Measurements from ENCODE around the gene PPIP5K1.

PPIP5K1 gene

GRCh38 chr15:43516801-43517353 lies 73.1 kb downstream of the PPIP5K1 start:
- DNase-seq: no peak

DNA sequence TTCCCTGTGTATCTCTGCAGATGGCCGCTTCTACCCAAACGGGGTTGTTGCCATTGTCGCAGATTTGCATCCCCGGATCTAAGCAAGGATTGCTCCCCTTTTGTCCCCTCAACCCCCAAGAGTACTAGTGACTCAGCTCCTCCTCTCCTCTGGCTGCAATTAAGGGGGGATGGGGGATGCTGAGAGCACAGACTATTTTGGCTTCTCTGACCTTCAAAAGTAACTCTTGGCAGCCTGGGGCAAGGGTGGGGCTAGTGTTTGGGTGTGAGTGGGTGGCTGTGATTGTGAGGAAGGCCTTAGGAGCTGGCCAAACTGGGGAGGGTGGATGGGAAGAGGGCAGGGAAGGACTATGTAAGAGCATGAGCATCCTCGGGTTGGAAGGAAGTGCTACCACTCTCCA lies 73.8 kb downstream of the PPIP5K1 start:
- no peak for DNase-seq

DNA sequence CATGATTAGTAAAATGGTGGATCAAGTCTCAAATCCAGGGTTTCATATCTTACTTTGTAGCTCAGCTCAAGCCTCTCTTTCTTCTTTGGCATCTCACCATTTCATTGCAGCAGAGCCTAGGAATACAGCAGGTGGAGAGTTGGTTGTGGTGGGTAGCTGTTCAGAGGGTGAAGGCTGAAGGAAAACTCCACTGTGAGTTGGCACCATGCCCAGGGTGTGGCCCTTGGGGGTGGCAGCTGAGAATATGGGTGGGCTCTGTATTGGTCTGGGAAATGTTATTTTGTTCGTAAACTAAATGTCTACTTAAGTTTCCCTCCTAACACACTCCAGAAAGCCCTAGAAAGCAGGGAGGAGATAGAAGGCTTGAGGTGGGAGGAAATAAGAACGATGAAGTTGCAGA lies 74.3 kb downstream of the PPIP5K1 start:
- DNase-seq: no peak

DNA sequence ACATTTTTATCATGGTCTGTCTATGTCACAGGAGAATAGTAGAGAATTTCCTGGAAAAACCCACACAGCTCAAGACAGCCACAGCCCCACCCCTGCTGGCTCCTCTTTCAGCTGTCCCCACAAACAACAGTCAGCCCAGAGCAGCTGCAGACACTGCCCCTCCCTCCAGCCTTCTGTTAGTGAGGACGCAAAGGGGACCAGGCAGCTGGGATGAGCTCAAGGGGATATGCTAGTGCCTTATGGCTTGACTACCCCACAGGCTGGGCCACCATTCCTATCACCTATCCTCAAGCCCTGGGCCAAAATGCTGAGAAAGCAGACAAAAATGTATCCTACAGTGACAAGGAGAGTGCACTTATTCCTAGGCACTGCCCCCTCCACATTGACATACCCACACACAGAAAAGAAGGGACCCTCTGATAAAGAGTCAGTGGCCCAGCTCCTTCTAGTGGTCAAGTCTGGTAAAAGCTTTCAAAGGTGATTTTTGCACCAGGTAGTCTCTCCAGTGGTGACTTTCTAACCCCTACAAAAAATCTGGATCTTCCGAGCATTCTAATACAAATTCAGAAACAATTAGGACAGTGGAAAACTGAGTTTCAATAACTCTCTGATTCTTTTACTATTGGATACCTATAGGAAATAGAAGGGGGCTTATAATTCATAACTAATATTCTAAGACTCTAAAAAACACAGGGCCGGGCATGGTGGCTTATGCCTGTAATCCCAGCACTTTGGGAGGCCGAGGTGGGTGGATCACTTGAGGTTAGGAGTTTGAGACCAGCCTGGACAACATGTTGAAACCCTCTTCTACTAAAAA lies 75.6 kb downstream of the PPIP5K1 start:
- no peak for DNase-seq

GRCh38 chr15:43513550-43513949 lies 76.5 kb downstream of the PPIP5K1 start:
- DNase-seq: no peak

- no peak for DNase-seq
Measured at GRCh38 chr15:43511012-43511885, 78.8 kb downstream of the PPIP5K1 start.

DNA sequence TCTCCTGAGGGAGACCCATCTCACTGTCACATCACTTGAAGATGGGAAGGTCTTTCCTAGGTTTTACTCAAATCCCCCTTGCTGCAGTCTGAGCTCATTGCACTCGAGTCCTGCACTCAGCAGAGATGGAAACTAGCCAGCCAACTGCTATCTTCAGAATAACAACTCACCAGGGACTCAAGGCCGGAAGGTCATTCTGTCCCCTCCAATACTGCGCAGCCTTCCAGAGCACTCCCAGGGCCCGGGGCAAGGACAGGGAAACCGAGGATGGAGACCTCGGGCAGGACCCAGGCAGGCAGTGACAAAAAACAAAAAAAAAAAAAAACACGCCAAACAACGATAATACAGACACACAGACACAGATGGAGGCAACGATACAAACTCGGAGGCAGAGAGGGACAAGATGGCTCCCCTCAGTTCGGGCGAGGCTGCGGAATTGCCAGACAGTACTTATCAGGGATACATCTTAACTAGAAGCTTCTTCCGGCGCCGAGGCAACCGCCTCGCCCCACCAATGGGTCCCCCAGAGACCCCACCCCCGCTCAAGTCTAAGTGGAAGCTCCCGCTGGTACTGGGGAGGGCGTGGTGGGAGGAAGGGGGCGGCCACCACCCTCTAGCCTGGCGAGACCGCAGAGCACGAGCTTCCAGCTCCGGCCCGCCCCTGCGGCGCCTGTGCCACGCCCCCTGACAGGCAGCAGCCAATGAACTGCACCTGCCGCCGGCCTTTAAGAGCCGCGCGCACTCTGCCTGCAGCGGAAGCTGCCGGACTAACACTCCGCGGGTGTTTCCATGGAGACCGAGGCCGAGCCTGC lies 79.6 kb downstream of the PPIP5K1 start:
- peak; percentile 97 for DNase-seq

GRCh38 chr15:43509660-43510199 lies 80.3 kb downstream of the PPIP5K1 start:
- no peak for DNase-seq

DNA sequence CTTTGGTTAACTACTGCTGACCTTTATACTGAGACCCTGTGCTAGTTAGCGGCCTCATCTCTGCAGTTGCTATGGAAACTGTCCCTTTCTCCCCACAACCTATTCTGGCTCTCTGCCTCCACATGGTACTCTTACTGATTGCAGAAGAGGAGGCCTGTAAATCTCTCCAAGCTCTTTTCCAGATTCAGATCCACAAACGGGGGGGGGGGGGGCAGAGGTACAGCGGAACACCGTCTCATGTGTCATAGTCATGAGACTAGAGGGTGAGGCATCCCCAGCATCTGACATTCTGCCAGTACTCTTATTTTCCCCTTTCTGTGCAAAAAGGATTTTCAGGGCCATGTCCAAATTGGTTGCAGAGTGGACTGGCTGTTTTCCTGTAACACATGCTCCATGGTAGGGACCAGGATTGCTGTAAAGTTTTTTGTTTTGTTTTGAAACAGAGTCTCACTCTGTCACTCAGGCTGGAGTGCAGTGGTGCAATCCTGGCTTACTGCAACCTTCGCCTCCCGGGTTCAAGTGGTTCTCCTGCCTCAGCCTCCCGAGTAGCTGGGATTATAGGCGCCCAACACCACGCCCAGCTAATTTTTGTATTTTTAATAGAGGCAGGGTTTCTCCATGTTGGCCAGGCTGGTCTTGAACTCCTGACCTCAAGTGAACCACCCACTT lies 80.9 kb downstream of the PPIP5K1 start:
- no peak for DNase-seq

DNA sequence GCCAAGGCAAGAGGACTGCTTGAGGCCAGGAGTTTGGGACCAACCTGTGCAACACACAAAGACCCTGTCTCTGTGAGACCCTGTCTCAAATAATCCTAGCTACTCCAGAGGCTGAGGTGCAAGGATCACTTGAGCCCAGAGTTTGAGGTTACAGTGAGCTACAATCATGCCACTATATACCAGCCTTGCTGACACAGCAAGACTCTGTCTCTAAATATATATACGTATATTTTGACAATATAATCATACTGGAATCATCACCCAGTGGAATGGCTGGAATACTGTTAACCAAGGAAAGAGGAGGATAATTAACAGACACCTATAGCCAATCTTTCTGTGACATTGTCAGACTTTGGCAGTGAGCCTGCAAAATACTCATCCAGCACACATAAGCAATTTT lies 81.6 kb downstream of the PPIP5K1 start:
- DNase-seq: no peak

DNA sequence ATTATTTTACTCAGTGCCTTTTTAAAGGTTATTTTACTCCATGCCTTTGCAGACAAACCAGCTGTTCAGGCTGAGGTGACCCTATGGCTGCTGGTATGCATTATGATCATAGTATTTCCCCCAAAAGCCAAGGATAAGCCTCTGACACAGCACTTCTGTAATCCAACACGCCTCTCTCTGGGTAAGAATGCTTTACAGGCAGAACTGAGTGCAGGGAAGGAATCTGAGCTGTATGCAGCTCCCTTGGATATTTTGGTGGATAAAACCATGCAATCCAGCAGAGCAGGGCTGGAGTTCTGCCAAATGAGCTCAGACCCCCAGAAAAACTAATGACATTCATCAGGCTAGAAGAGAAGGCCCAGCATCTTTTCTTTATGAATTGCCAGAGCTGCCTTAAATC lies 84.3 kb downstream of the PPIP5K1 start:
- no peak for DNase-seq

DNA sequence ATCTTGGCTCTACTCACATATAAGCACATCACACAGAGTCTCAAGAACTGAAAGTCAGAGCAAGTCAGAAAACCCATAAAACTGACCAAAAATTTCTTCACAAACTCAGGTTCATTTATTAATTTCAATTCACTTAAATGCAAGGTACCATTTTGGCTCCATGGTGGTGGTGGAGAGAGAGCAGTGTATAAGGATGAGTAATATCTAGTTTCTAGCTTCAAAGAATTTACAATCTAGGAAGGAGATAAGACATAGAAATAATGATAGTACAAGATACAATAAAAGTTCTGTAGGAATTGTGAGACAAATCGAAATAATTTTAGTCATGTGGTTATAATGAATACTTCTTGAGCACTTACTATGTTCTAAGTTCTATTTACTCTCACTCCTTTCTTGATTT lies 90.4 kb downstream of the PPIP5K1 start:
- no peak for DNase-seq

GRCh38 chr15:43498990-43499389 lies 91.0 kb downstream of the PPIP5K1 start:
- DNase-seq: no peak

DNA sequence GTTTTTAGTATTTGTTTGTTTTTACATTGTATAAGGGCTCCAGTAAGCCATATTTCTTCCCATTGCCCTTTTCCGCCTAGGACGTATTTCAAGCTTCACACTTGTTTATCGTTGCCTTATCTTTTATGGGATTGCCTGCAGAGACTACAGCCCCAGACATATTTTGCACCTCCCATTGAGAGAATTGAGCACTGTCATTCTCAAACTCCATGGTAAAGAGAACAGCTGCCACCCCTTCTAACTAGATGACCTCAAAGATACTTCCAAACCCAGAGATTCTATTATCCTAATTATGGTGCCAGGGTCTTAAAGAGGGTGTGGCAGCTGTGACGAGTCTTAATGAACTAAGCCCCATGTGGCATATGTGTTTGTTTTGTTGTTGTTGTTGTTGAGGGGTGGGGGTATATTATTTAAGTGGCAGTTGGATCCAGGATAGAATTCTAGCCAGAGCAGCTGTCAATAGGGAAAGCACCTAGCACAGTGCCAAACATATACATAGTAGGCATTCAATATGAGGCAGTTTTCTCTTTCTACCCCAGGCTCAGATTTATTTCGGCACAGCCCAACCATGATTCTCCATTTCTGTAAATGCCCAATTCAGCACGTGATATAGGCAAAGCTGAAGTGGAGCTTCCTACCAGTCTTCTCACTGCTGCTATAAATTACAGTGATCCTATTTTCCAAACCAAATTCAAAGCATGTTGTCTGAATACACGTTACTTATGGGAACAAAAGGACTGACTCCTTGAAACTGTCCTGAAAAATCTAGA lies 96.1 kb downstream of the PPIP5K1 start:
- DNase-seq: no peak

- peak; percentile 95 for DNase-seq
Measured at GRCh38 chr15:43492673-43493601, 97.1 kb downstream of the PPIP5K1 start, which contains the start of gene TP53BP1. TSS of gene TP53BP1 (minus strand) at chr15:43493156. CDS start at chr15:43493043, 113 bp downstream.

- no peak for DNase-seq
Measured at GRCh38 chr15:43492266-43492665, 97.7 kb downstream of the PPIP5K1 start.

DNA sequence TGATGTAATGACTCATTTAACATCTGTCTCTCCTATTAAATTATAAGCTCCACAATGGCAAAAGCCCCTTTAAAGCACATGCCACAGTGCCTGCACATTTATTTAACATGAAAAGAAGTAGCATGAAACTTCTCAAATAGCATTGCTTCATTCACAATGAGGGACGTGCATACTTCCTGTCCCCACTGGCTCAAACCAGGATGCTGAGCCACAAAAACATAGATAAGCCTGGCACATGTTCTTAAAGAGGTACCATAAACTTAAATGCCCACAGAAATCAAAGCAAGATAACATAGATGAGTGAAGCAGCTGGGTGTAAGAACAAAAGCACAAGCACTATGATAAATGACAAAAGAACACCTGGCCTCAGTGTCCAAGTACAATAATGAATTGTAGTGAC lies 100.8 kb downstream of the PPIP5K1 start:
- DNase-seq: no peak

GRCh38 chr15:43488790-43489189 lies 101.2 kb downstream of the PPIP5K1 start:
- no peak for DNase-seq

DNA sequence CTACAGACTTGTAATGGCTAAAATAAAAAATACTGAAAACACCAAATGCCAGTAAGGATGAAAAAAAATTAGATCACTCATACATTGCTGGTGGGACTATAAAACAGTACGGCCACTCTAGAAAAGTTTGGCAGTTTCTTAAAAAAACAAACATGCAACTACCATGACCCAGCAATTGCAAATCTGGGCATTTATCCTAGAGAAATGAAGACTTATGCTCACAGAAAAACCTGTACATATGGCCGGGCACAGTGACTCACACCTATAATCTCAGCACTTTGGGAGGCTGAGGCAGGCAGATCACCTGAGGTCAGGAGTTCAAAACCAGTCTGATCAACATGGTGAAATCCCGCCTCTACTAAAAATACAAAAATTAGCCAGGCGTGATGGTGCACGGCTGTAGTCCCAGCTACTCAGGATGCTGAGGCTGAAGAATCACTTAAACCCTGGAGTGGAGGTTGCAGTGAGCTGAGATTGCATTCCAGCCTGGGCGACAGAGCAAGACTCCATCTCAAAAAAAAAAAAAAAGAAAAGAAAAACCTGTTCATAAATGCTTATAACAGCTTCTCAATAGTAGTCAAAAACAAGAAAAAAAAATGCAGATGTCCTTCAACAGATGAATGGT lies 102.6 kb downstream of the PPIP5K1 start:
- DNase-seq: no peak
